HG03095 (cell line): ENCODE results near the gene SMS.

Source experiments
- ATAC-seq: cut with Tn5 transposase; IDR thresholded peaks from one replicate; pipeline ENCODE4 v1.9.1; 2021; ENCODE audit warnings: moderate library complexity; ENCODE audit not compliant: unreplicated experiment

The SMS gene

DNA sequence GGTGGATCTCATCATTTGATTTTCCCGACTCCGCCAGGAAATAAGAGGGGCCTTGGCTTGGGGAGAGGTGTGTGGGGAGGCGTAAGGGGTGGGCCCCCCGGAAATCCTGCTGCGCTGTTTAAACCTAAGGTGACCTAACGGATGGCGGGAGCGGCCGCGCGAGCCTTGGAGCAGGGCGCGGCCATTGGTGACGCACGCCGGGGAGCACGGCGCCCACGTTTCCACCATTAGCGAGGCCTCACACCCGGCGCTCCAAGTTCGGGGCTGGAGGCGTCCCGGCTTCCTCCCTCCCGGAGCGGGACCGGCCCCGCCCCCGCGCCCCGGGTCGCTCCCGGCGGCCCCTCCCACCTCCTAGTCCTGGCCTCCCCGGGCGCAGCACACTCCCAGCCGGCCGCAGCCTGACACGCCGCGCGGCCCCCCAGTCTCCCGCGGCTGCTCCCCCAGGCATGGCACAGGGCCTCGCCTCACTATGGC is at the start of gene SMS:
Gene SMS, plus strand, starts transcription at position 354 of the 474 bp plus-strand sequence. Its CDS starts 116 bp downstream, at position 470.
- peak; percentile 74 for ATAC-seq

DNA sequence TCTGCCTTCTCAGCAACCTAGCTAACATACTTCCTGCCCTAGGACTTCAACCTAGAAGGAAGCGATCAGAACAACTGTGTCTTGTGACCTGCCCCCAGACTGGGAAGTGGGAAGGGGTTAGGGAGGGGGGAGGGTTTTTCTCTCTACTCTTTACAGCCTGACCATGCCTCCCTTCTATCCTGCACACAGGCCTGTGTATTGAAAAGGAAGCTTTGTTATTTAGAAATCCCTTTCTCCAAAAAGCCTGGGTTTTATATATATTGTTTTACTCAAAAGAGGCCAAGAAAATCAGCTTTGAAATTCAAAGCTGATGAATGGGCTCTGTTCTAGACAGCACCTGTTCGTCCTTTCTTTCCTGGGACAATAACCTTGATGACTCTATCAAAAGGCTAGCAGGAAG is 35.2 kb upstream of the SMS start:
- no peak for ATAC-seq

DNA sequence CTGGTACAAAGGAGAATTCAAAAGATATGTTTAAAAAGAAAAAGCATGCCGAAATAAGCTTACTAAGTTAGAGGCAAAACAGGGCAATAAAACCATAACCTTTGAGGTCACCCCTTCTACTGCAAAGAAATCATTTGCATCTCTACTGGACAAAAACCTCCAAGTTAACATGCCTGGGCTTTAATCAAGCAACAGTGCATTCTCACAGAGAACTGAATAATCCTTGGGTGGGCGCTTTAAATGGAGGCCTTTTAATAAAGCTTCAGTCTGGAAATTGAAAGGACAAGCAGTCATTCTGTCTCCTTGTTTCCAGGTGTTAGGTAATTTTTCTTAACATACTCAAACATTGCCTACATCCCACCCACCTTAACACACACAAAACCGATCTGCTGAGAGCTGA is 34.6 kb upstream of the SMS start:
- no peak for ATAC-seq

DNA sequence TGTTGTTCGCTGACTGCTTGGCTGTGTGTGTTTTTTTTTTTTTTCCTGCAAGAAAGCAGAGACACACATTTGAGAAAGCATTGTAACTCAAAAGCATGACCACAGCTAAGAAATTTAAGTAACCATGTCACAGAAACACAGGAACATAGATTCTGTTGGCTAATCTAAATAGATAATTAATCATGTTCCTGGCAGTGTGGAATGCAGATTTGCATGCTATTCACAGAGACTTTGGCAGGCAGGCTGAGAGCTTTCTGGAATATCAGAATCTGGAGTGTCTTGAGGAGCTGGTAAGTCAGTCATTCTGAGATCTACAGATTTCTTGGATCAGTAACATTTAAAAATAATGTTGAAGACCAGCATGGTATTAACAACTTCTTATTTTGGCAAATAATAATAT is 33.2 kb upstream of the SMS start:
- no peak for ATAC-seq

DNA sequence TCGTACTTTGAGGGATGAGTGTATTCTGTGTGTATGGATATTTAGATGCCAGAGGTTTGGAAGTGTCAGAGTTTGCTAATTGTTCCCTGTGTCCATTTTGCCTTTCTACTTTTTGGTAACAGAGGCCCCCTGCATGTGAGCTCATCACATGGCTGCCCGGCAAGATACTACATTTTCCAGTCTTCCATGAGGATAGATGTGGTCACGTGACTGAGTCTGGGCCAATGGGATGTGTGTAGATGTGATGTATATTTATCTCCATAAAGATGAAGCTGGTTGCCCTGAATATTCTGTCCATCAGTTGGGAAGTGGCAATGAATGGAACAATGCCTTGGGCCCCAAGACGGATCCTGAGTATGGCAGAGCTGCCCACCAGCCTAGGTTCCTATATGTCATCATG is 29.0 kb upstream of the SMS start:
- no peak for ATAC-seq

DNA sequence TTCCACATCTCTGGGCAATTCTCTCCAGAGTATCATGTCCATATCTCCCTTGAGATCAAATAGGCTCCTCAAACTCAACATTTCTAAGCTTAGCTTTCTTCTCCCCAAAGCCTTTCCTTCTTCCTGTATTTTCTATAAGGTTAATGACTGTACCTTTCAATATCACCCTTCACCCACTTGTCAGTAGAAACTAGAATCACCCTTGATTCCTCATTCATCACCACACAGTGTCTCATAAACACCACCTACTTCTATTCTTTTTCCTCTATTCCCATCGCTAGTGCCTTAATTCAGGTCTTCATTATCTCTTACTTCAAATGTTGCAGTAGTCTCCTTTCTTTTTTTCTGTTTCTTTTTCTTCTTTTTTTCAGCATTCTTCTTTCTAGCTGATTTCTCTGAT is 28.3 kb upstream of the SMS start:
- no peak for ATAC-seq

DNA sequence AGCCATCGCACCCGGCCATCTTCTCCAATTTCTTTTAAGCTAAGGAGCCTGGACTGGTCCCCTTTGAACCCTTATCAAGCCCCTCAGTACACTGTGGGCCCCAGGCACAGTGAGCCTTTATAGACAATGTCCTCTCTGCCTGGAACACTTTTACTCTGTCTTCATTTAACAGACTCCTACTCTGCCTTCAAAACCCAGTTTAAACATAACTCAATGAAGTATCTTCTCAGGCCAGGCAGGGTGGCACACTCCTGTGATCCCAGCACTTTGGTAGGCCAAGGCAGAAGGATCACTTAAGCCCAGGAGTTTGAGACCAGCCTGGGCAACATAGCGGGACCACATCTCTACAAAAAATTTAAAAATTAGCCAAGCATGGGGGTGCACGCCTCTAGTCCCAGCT is 27.5 kb upstream of the SMS start:
- no peak for ATAC-seq

DNA sequence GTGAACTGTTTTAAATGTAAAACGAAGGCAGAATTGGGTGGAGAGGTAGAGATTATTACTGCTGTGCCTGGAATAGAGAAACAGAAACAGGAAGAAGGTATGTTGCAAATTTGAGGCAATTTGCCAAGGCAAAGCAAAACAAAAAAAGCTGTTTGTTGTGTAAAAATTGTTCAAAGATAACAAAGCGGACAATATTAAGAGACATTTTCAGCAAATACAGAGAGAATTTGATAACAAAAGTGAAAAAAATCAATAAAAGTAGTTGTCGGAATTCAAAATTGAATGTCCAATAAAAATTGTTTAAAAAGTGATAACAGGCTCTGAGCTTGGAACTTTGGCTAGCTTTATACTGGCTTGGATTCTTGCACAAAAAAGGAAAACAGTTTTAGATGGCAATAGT is 14.4 kb upstream of the SMS start:
- no peak for ATAC-seq

DNA sequence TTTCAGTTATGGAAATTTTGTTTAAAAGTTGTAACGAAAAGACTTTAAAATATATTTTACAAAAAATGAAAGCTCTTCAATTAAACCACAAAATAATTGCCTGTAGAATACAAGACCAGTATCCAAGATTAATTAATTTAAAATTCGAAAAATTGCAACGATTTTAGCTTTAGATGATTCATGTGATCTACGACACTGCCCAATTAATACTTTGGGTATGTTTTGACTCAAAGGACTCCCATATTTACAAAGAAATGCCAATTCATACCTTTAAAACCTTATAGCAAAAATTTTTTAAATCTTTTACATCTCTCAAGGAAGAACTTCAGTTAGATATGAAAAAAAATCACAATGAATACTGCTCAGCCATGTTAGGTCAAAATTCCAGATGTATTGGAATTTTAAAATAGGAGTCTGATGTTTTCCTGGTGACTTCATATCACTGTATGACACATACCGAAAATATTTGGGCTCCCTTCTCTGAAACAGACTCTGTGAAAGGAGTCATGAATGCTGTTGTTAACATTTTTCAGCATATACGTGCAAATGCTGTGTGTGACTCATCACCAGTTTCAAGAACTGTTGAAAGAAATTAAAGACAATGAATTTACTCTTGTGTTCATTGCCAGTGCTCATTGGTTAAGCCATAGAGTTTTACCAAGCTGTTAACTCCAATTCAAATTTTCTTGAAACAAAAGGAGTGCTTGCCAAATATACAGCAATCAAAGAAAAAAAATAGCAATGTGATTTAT is 13.8 kb upstream of the SMS start:
- ATAC-seq: peak; percentile 82

DNA sequence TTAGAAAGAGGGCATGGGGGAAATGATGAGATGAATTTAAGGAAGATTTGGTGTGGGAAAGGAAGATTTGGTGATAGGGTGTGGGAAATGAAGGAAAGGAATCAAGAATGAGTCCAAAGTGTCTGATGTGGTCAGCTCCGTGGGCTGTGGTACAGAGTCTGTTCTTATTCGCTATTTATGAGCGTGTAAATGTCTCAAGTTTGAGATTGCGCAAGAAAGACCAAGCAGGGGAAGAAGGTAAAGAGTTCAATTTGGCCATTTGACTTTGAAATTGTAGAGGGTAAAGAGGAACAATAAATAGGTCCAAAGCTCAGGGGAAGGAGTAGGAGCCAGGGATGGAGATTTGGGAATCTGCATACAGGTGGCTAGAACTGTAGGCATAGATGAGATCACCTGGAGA is 11.3 kb upstream of the SMS start:
- ATAC-seq: no peak

DNA sequence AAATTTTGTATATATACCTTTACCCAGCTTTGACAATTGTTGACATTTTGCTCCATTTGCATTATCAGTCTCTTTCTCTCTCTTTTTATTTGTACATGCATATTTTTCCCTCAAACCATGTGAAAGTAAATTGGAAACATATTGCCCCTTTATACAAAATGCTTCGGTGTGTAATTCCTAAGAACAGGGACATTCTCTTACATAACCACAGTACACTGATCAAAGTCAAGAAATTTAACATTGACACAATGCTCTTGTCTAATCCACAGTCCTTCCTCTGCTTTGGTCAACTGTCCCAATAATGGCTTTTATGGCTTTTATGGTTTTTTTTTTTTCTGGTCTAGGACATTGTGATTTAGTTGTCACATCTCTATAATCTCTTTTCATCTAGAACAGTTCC is 9.5 kb upstream of the SMS start:
- ATAC-seq: no peak

DNA sequence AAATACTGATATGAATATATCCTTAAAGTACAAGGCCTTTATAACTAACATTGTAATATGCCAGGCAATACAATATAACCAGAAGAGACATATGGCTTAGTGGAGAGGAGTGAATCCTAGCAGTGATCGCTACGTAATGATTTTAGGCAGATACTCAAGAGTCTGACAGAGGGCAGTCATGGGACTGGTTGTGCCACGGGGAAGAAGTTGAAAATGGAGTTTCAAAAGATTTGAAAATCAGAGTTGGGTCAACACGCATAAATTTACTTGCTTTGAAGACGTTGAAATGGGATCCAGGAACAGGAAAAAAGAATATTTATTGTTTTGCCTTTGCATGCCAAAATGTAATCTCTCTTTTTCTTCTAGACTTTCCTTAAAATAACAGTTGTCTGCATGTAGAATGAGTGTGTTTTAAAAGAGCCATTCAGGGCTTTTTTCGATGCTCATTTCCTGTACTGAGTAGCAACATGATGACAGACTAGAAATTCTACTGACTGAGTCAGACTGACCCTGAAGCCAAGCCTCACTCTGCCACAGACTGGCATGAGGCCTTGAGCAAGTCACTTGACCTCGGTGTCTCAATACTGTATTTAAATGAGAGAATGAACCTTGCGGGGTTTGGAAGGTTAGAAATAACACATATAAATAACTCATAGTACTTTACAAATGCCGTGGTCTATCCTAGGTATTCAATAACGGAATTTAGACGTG is 8.1 kb upstream of the SMS start:
- no peak for ATAC-seq

DNA sequence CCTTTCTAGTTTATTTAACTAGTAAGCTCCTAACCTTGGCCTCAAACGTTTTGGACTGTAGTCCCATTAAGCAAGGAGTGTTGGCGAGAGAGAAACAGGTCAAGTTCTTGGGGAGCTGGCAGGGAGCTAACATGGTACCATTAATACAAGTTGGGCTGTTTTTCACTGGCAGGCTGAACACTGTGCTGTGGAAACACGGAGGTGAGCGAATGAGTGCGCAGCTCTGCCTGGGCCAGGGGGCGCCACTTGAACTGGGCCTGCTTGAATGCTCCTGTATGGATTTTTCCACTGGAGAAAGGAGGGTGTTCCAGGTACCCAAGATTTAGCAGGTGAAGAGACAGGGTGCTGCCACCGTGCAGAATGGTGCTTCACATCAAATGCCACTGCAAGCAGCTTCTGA is 7.4 kb upstream of the SMS start:
- no peak for ATAC-seq

DNA sequence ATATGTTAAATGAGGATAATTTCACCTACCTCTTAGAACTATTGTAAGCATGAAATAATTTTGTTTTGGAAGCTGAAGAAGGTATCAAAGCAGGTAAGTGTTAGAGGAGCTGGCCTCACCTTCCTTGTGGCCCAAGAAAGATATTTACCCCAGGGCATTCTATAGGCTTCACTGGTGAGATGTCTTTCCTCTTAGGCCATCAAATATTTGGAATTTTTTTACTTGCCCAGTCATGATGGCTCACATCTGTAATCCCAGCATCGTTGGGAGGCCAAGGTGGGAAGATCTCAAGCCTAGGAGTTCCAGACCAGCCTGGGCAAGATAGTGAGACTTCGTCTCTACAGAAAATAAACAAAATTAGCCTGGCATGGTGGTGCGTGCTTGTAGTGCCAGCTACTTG is 6.1 kb upstream of the SMS start:
- no peak for ATAC-seq

DNA sequence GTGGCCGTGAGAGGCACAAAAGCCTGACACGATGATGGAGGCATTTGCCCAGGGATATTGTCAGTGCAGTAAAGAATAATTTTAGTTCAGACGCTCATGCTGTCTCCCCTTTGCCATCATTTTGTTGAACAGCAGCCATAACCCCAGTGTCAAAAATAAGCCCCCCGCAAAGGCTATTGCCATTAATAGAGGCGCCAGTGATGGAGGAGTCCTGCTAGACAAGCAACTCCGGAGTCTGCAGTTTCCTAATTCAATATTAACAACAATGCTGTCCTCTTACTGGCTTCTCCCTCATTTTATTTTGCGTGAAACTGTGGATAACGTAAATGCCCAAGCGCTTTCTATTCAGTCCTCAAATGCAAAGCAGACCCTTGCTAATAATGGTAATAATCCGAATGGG is 603 bp upstream of the SMS start:
- no peak for ATAC-seq

DNA sequence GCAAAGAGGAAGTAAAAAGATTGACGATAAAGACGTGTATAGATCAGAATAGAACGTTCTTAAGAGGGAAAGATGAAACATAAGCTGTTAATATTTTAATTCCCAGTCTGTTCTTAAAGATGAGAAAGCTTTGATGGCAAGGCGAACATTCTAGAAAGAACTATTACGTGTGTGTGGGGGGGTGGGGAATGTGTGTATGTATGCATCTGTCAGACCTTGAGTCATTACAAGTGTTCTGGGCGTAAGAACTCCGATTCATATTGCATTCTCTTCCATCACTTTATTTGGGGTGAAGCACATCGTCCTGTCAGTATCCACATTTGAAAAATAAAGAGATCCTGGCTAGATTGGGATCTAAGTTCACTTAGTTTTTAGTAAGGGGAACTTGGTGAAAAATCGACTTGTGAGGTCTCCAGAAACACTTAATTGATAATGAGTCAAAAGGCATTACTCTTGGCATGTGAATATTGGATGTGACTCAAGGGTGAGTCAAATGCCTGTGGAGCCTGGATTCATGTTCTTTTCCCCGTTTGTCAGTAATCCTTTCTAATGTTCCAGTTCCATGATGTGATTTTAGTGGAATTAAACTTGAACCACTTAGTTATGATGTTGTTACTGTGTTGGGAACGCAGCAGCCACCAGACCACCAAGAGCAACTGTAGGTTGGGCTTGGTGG is 3.1 kb downstream of the SMS start:
- no peak for ATAC-seq

DNA sequence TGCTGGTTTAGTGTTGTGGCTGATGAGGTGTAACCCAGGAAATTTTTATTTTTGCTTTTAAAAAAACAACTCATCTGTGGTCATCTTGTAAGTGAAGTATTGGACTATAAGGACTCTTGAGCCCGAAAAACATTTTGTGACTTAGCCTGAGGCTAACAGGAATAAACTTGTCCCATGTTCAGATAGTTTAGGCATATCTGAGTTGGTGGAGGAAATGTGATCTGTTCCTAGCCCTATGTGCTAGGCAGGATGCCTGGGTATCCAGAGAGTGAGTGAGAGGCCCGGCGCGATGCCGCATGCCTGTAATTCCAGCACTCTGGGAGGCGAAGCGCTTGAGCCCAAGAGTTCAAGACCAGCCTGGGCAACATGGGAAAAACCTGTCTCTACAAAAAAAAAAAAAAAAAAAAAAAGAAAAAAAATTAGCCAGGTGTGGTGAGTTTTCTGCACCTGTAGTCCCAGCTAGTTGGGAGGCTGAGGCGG is 3.7 kb downstream of the SMS start:
- ATAC-seq: no peak

DNA sequence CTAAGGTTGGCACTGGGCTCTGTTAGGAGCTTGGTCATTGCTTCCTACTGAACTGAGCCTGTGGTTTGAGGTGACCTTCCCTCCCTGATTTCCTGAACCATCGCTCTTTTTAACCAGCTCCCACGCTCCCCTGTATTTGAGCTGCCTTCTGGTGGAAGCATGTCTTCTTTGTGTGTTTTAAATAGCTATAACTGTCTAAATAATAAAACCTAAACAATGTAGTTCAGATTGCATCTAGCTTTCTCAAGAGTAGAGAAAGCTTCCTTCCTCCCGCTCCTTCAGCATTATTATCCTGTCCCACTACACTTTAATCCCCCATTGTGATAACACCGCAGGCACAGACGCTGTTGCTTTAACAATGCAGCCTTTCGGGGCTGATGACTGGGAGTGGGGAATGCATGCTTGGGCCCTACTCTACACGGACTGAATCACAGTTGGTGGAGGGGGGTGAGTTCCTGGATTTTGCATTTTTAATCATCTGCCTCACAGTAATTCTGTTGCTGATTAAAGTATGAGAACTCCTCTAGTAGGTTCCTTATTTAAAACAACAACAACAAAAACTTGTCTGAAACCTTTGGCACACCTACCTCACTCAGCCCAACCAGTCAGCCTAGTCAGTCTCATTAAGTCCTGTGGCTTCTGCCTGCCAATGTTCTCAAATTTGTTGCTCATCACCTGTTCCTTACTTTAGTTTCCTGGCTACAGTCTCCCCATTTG is 6.6 kb downstream of the SMS start:
- no peak for ATAC-seq

DNA sequence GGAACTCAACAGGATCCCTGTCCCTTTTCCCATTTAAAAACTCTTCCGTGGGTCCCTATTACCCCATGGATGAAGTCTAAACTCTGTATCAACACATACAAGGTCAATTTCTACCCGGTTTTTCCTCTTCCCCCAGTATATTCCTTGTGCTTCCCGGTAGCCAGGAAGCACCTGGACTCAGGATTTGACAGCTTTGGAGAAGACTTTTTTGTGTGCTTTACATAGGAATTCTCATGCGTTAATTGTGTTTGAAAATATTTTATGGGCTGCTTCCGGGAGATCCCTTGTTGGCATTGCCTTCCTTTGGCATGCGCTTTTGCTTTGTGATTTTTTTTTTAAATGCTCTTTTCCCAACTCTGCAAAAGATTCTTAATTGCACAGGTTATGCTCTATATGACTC is 7.2 kb downstream of the SMS start:
- ATAC-seq: no peak

DNA sequence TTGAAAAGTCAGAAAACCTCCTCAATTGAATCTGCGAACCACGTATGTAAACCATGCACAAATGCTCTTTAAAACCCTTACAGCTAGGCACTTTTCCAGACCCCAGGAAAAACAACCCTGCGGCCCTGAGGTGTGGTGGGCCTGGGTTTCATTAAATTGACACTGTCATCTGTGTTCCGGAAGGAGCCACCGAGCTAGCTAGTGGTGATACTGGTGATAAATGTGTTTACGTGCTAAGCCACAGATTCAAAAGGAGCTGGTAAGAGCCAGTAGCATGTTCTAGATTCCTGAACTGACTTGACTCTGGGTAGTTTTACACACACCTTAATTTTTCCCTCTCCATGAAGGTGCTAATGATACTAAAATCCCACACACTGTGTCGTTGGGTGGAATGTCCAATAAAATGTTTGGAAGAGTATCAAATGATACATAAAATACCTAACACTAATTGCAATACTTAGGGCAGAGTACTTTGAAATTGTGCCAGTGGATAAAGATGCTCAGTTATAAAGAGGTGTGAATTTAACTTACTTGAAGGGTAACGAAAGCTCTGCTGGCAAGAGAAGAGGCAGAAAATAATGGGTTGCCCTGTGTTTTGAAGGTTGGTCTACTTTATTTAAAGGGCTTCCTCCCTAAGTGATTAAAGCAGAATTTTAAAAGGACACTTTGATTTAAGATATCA is 8.5 kb downstream of the SMS start:
- ATAC-seq: no peak

DNA sequence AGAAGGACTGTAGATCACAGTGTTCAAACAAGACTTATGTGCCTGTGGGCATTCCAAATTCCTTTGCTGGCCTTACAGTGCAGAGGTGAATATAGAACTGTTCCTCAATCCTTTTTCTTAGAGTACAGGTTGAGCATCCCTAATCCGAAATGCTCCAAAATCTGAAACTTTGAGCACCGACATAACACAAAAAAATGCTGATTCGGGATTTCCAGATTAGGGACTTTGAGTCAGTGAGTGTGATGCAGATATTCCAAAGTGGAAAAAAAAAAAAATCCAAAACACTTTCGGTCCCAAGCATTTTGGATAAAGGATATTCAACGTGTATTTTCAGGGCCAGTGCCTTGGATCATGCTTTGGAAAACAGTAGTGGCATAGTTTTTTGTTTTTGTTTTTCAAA is 9.2 kb downstream of the SMS start:
- ATAC-seq: no peak
